Endodermal cell (in vitro differentiated cells): ENCODE measurements around the gene PDK3. TPM values are rescaled to one million over a fixed set of nuclear protein-coding genes. Genes with fewer than 3 reads are reported as not detected.

ENCODE experiments used
- DNase-seq: peaks from one replicate; pipeline ENCODE4 v3.0.0-alpha.2; 2017
- H3K27ac ChIP-seq: 2 replicates; pipeline ENCODE4 v1.5.1; 2013; ENCODE audit warnings: mild to moderate bottlenecking, low read depth, low read length, moderate library complexity
- H3K27me3 ChIP-seq: 2 replicates; pipeline ENCODE4 v1.6.1; 2013; ENCODE audit warnings: mild to moderate bottlenecking, low read length, moderate library complexity; ENCODE audit not compliant: insufficient read depth, control insufficient read depth, poor library complexity, severe bottlenecking
- H3K36me3 ChIP-seq: 2 replicates; pipeline ENCODE4 v1.7.0; 2013; ENCODE audit warnings: mild to moderate bottlenecking, low read length, moderate library complexity; ENCODE audit not compliant: control insufficient read depth, insufficient read depth
- H3K4me1 ChIP-seq: one replicate; pipeline ENCODE4 v1.7.0; 2013; ENCODE audit warnings: low read length; ENCODE audit not compliant: control insufficient read depth, insufficient read depth
- H3K4me3 ChIP-seq: 2 replicates; pipeline ENCODE4 v1.5.1; 2013; ENCODE audit warnings: mild to moderate bottlenecking, low read length, moderate library complexity
- H3K9ac ChIP-seq: 2 replicates; pipeline ENCODE4 v1.6.1; 2013; ENCODE audit warnings: mild to moderate bottlenecking, low read length, moderate library complexity; ENCODE audit not compliant: poor library complexity, severe bottlenecking; ENCODE audit errors: extremely low read depth
- H3K9me3 ChIP-seq: 2 replicates; pipeline ENCODE4 v1.6.1; 2013; ENCODE audit warnings: mild to moderate bottlenecking, low read length, moderate library complexity; ENCODE audit not compliant: control insufficient read depth
- H3K27ac Mint-ChIP-seq: 2 replicates; pipeline ENCODE4 v1.8.0; 2020; ENCODE audit warnings: mixed read lengths
- H3K27me3 Mint-ChIP-seq: 2 replicates; pipeline ENCODE4 v1.8.0; 2021; ENCODE audit warnings: mild to moderate bottlenecking, mixed read lengths; ENCODE audit not compliant: insufficient read depth
- H3K36me3 Mint-ChIP-seq: 2 replicates; pipeline ENCODE4 v1.8.0; 2020; ENCODE audit warnings: low read depth, mixed read lengths
- H3K4me1 Mint-ChIP-seq: 2 replicates; pipeline ENCODE4 v1.8.0; 2020; ENCODE audit warnings: mixed read lengths
- H3K4me3 Mint-ChIP-seq: 2 replicates; pipeline ENCODE4 v1.8.0; 2020; ENCODE audit warnings: mild to moderate bottlenecking, moderate library complexity, mixed read lengths
- H3K9me3 Mint-ChIP-seq: 2 replicates; pipeline ENCODE4 v1.8.0; 2020; ENCODE audit warnings: mild to moderate bottlenecking, mixed read lengths
- CTCF ChIP-seq: fragments of 200-600 bp; sonication (generic); conservative IDR thresholded peaks from 2 replicates; pipeline ENCODE4 v1.5.0; 2021; ENCODE audit warnings: antibody characterized with exemption, mild to moderate bottlenecking
- WGBS, 2 experiments: methylation state at CpG; one replicate each; pipeline versions ENCODE4 v1.1.5 to v1.1.7; 2013; ENCODE audit warnings: missing lambda C conversion rate in 2 of 2, mixed read lengths in 1 of 2; ENCODE audit not compliant: insufficient coverage in 1 of 2, insufficient read length in 1 of 2; 5-methylcytosine and 5-hydroxymethylcytosine counted together
- total RNA-seq, 2 donors: library from RNA; stranded (reverse); fragmentation: NEBNext Ultra II Directional in 1 of 2; extraction: Animal tissue kit (Norgen Biotek cat#: 25700) in 1 of 2; gene quantifications; 2 replicates in 1 of 2; 3 replicates in 1 of 2; pipeline ENCODE4 v1.2.1, GENCODE V29; 2021

Gene PDK3
- total RNA-seq, 2 donors from 2014 or later = 14.9 to 21.9 TPM

DNA sequence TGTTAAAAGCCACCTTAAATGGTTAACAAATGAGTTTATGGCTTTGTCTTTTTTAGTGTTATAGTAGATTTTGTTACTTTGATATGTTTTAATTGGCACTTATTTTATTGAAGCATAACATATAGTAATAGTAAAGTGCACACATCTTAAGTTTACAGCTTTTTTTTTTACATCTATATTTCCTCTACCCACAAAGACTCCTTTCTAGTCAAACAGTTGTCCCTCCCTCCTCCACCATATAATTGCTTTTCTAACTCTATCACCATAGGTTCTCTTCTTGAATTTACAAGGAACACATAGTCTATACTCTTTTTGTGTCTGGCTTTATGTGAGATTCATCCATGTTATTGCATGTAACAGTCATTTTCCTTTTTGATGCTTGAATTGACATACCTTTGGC lies 71.5 kb downstream of the PDK3 start:
- no peak for TF ChIP-seq CTCF
- Histone ChIP-seq H3K27ac (no peak overlapping the region), H3K4me3 (no peak overlapping the region), H3K9ac (no peak overlapping the region), H3K27me3 (no peaks in the 10 kb centered on the region), H3K4me1 (no peaks in the 10 kb centered on the region), H3K9me3 (no peaks in the 10 kb centered on the region), H3K36me3 (no peaks in the 10 kb centered on the region)
- no peak for DNase-seq
- no peaks in the 10 kb centered on the region for H3K27me3 Mint-ChIP-seq
- no peaks in the 10 kb centered on the region for H3K9me3 Mint-ChIP-seq
- H3K27ac Mint-ChIP-seq = no peak overlapping the region
- peaks cover 19% of the 10 kb centered on the region for H3K36me3 Mint-ChIP-seq
- no peaks in the 10 kb centered on the region for H3K4me1 Mint-ChIP-seq
- no peak overlapping the region for H3K4me3 Mint-ChIP-seq

DNA sequence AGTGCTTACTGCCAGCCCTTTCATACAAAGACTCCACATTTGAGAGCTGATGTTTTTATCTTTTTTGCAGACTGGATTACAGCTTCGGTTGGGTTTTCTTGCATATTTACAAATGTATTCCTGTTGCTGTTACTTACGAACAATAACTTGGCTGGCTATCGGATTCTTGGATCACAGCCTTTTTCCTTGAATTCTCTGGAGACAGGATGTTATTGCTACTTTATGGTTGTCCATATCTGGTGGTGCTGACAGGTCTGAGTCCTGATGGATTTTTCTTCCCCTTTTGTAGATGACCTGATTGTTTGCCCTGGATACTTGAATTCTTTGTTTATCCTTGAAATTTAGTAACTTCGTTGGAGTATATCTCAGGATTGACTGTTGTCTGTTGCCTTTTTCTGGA lies 77.7 kb downstream of the PDK3 start:
- Histone ChIP-seq H3K27ac (no peak overlapping the region), H3K9ac (no peak overlapping the region), H3K9me3 (no peaks in the 10 kb centered on the region), H3K4me1 (no peaks in the 10 kb centered on the region), H3K4me3 (no peak overlapping the region), H3K36me3 (no peaks in the 10 kb centered on the region), H3K27me3 (no peaks in the 10 kb centered on the region)
- WGBS, 2 experiments = 86% methylated on average over 4 of the region's 4 CpGs; no CpG with 5 or more reads in 1 of the 2 experiments
- no peaks in the 10 kb centered on the region for H3K27me3 Mint-ChIP-seq
- H3K27ac Mint-ChIP-seq = no peak overlapping the region
- TF ChIP-seq CTCF = no peak
- no peaks in the 10 kb centered on the region for H3K4me1 Mint-ChIP-seq
- H3K4me3 Mint-ChIP-seq = no peak overlapping the region
- no peaks in the 10 kb centered on the region for H3K36me3 Mint-ChIP-seq
- no peak for DNase-seq
- no peaks in the 10 kb centered on the region for H3K9me3 Mint-ChIP-seq

- no peaks in the 10 kb centered on the region for H3K9me3 Mint-ChIP-seq
- H3K27me3 Mint-ChIP-seq = no peaks in the 10 kb centered on the region
- no peaks in the 10 kb centered on the region for H3K27me3 ChIP-seq
- no peak overlapping the region for H3K4me3 Mint-ChIP-seq
- no peak overlapping the region for H3K4me3 ChIP-seq
- H3K4me1 Mint-ChIP-seq = no peaks in the 10 kb centered on the region
- H3K27ac Mint-ChIP-seq = no peak overlapping the region
- no peak overlapping the region for H3K27ac ChIP-seq
- H3K4me1 ChIP-seq = no peaks in the 10 kb centered on the region
- no peak overlapping the region for H3K9ac ChIP-seq
- no peaks in the 10 kb centered on the region for H3K36me3 ChIP-seq
- H3K9me3 ChIP-seq = no peaks in the 10 kb centered on the region
- no peak for DNase-seq
- TF ChIP-seq CTCF = no peak
- no CpG with 5 or more reads among the region's 1 CpG for WGBS, 2 experiments
- no peaks in the 10 kb centered on the region for H3K36me3 Mint-ChIP-seq
Observed at GRCh38 chrX:24547961-24548360, 82.9 kb downstream of the PDK3 start.
